K562 (cell line): ENCODE results near the gene POGLUT2. TPM values are rescaled to one million over a fixed set of nuclear protein-coding genes. Genes with fewer than 3 reads are reported as not detected.

Source experiments
- C11orf30 ChIP-seq: fragments of 450-650 bp; IDR thresholded peaks from 2 replicates; pipeline ENCODE4 v1.6.1; 2016; ENCODE audit warnings: low read depth, mild to moderate bottlenecking
- CHD2 ChIP-seq: IDR thresholded peaks from 2 replicates; pipeline ENCODE4 v1.6.1; 2011; ENCODE audit warnings: low read depth, low read length
- CTBP1 ChIP-seq: fragments of 450-650 bp; IDR thresholded peaks from 2 replicates; pipeline ENCODE4 v1.6.1; 2016; ENCODE audit warnings: borderline replicate concordance
- ELF1 ChIP-seq: fragments of 200-800 bp; sonication (Bioruptor generic); IDR thresholded peaks from 2 replicates; pipeline ENCODE4 v1.6.1; 2016; ENCODE audit warnings: missing genetic modification characterization, missing compliant biosample characterization
- MBD2 ChIP-seq: sonication (generic); IDR thresholded peaks from 2 replicates; pipeline ENCODE4 v1.6.1; 2016; ENCODE audit warnings: low read depth, borderline replicate concordance
- MIER1 ChIP-seq: fragments of 450-650 bp; IDR thresholded peaks from 2 replicates; pipeline ENCODE4 v1.6.1; 2016; ENCODE audit warnings: antibody characterized with exemption, mild to moderate bottlenecking, low read depth
- NCOA4 ChIP-seq: fragments of 450-650 bp; IDR thresholded peaks from 2 replicates; pipeline ENCODE4 v1.6.1; 2018; ENCODE audit warnings: mild to moderate bottlenecking; ENCODE audit not compliant: partially characterized antibody
- NELFE ChIP-seq: IDR thresholded peaks from 2 replicates; pipeline ENCODE4 v1.6.1; 2011; ENCODE audit warnings: mild to moderate bottlenecking; ENCODE audit not compliant: insufficient read depth, insufficient read length
- PHF8 ChIP-seq: fragments of 200-600 bp; sonication (generic); IDR thresholded peaks from 2 replicates; pipeline ENCODE4 v1.6.1; 2012; ENCODE audit warnings: mixed run types, mild to moderate bottlenecking, inconsistent platforms, low read length, moderate library complexity, borderline replicate concordance
- PTBP1 ChIP-seq: fragments of 200-400 bp; formaldehyde crosslinking; IDR thresholded peaks from 2 replicates; pipeline ENCODE4 v1.6.1; 2017; ENCODE audit warnings: low read depth, low read length
- RCOR1 ChIP-seq, 2 experiments: IDR thresholded peaks; 2 replicates each; pipeline ENCODE4 v1.6.1; 2012; ENCODE audit warnings: low read depth in 2 of 2, low read length in 2 of 2, borderline replicate concordance in 1 of 2, improper control_type of control experiment in 1 of 2
- SIRT6 ChIP-seq: IDR thresholded peaks from one replicate; pipeline ENCODE4 v1.6.1; 2012; ENCODE audit warnings: low read depth, mild to moderate bottlenecking, control low read depth, inconsistent platforms, low read length, moderate library complexity
- SMARCE1 ChIP-seq: fragments of 450-650 bp; IDR thresholded peaks from 2 replicates; pipeline ENCODE4 v1.7.1; 2016; ENCODE audit warnings: mild to moderate bottlenecking
- TAF15 ChIP-seq: fragments of 200-400 bp; formaldehyde crosslinking; IDR thresholded peaks from 2 replicates; pipeline ENCODE4 v1.6.1; 2017; ENCODE audit warnings: mild to moderate bottlenecking, low read depth, low read length, moderate library complexity
- TAF7 ChIP-seq: fragments of 450-650 bp; IDR thresholded peaks from 2 replicates; pipeline ENCODE4 v1.6.1; 2016; ENCODE audit warnings: missing genetic modification characterization, missing compliant biosample characterization
- ZNF121 ChIP-seq: sonication (generic); formaldehyde crosslinking; conservative IDR thresholded peaks from 2 replicates; pipeline ENCODE4 v1.8.0; 2022; ENCODE audit warnings: missing genetic modification reagents
- polyA plus RNA-seq, 8 experiments: library from polyadenylated mRNA; depleted of rRNA in 4 of 8; stranded (reverse) in 5 of 8; unstranded in 3 of 8; fragments of >200 nt; fragmentation: Nextera tagmentation in 2 of 8; fragmentation: Illumina TruSeq in 1 of 8; extraction: Ambion mirVana in 2 of 8; extraction: Trizol in 1 of 8; gene quantifications; 2 replicates each; pipeline versions ENCODE4 v1.2.1 to v1.2.3, GENCODE V29; 2011 to 2014; ENCODE audit warnings: inconsistent platforms in 1 of 8, missing spikeins in 1 of 8
- total RNA-seq, 7 experiments: library from RNA; depleted of rRNA in 6 of 7; stranded (reverse); fragments of >200 nt in 6 of 7; fragmentation: Illumina TruSeq in 2 of 7; extraction: Trizol in 2 of 7; gene quantifications; 2 replicates each; pipeline versions ENCODE4 v1.2.1 to v1.2.3, GENCODE V29; 2011 to 2021; ENCODE audit warnings: low replicate concordance in 1 of 7
- TF ChIP-seq, protein P1 (sequence below), 2 experiments: fragments of 150-350 bp in 1 of 2; IDR thresholded peaks; 2 replicates each; pipeline ENCODE4 v1.6.1; 2012 to 2016; ENCODE audit warnings: low read depth in 2 of 2, low read length in 2 of 2, mild to moderate bottlenecking in 1 of 2, moderate library complexity in 1 of 2
- TF ChIP-seq, protein P2 (sequence below): fragments of 250-450 bp; sonication (Bioruptor Pico); IDR thresholded peaks from 2 replicates; pipeline ENCODE4 v1.4.0; 2020; ENCODE audit warnings: mild to moderate bottlenecking, moderate library complexity
- TF ChIP-seq, protein P3 (sequence below): sonication (generic); formaldehyde crosslinking; IDR thresholded peaks from 2 replicates; pipeline ENCODE4 v1.8.0; 2022; ENCODE audit warnings: mild to moderate bottlenecking, low read depth, missing genetic modification reagents
- TF ChIP-seq, protein P4 (sequence below), 2 experiments: IDR thresholded peaks; 2 replicates each; pipeline ENCODE4 v1.6.1; 2011; ENCODE audit warnings: borderline replicate concordance in 1 of 2, control low read depth in 1 of 2, low read depth in 1 of 2, low read length in 1 of 2, mild to moderate bottlenecking in 1 of 2, mixed read lengths in 1 of 2, moderate library complexity in 1 of 2; ENCODE audit not compliant: insufficient read depth in 1 of 2, insufficient read length in 1 of 2, poor library complexity in 1 of 2, severe bottlenecking in 1 of 2; ENCODE audit errors: extremely low read depth in 1 of 2

POGLUT2 gene
- total and polyA plus RNA-seq, 9 of the 15 experiments (the other 6 are each of a cell fraction or from before 2014, with no cell fraction given), result 3.8 to 11.8 (median 10.8) TPM

DNA sequence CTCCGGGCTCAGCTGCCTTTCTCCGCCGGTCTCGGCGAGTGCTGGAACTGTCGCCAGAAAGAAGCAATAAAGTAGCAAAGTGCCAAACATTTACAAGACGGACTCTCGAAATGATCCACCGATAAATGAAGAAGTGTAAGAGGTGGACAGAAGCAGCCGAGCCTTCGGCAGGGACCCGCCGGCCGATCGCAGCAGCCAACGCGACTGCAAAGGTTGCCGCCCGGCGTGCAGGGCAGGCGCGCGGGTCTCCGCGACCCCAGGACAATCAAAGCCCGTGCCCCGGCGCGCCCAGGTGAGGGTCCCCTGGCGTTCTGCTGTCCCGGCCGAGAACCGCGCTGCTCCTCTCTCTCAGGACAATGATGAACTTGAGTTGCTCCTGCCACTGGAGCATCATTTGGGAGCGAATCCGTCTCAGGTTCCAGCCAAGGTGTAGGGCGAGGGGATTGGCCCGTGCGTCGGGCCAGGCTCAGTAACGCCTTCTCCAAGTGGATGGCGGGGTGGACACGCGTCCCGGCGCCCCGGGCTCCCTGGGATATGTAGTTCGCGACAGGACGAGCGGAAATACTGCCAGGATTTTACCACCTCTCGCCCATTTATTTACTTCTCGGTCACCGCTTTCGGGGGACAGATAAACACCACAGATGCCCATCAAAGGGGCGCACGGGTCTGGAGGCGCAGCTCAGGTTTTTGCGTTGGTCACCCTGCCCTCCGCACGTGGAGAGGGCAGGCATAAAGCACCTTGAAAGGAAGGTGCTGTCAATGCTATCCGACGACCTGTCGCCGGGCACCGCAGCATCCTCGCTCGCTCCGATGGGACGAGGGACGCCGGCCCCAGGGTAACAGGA is at the start of gene POGLUT2, which contains the start of gene BIVM (continued):
- TF ChIP-seq, protein P1, sequence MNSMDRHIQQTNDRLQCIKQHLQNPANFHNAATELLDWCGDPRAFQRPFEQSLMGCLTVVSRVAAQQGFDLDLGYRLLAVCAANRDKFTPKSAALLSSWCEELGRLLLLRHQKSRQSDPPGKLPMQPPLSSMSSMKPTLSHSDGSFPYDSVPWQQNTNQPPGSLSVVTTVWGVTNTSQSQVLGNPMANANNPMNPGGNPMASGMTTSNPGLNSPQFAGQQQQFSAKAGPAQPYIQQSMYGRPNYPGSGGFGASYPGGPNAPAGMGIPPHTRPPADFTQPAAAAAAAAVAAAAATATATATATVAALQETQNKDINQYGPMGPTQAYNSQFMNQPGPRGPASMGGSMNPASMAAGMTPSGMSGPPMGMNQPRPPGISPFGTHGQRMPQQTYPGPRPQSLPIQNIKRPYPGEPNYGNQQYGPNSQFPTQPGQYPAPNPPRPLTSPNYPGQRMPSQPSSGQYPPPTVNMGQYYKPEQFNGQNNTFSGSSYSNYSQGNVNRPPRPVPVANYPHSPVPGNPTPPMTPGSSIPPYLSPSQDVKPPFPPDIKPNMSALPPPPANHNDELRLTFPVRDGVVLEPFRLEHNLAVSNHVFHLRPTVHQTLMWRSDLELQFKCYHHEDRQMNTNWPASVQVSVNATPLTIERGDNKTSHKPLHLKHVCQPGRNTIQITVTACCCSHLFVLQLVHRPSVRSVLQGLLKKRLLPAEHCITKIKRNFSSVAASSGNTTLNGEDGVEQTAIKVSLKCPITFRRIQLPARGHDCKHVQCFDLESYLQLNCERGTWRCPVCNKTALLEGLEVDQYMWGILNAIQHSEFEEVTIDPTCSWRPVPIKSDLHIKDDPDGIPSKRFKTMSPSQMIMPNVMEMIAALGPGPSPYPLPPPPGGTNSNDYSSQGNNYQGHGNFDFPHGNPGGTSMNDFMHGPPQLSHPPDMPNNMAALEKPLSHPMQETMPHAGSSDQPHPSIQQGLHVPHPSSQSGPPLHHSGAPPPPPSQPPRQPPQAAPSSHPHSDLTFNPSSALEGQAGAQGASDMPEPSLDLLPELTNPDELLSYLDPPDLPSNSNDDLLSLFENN (IDR thresholded peaks at IDR 0.05; ENCODE audit: low read depth in 2 of 2, low read length in 2 of 2), result no peak
- TF ChIP-seq ZNF121 (no peak), NELFE (no peak), SIRT6 (no peak), MBD2 (peak; percentile 99), TAF7 (tag) (no peak), PTBP1 (no peak), CHD2 (peak; percentile 69; the same call in 1 of the 2 replicates), SMARCE1 (no peak), CTBP1 (peak; percentile 95), C11orf30 (no peak), ELF1 (tag) (peak; percentile 54; the same call in 1 of the 2 replicates), RCOR1 (IDR thresholded peaks at IDR 0.05; ENCODE audit: borderline replicate concordance in 1 of 2, low read depth in 2 of 2, low read length in 2 of 2) (peak in 1 of 2 experiments; percentile 67; a peak in 1 of 4 replicates), MIER1 (no peak), TAF15 (no peak), PHF8 (peak; percentile 42; the same call in 1 of the 2 replicates), NCOA4 (no peak)
- TF ChIP-seq, protein P2, sequence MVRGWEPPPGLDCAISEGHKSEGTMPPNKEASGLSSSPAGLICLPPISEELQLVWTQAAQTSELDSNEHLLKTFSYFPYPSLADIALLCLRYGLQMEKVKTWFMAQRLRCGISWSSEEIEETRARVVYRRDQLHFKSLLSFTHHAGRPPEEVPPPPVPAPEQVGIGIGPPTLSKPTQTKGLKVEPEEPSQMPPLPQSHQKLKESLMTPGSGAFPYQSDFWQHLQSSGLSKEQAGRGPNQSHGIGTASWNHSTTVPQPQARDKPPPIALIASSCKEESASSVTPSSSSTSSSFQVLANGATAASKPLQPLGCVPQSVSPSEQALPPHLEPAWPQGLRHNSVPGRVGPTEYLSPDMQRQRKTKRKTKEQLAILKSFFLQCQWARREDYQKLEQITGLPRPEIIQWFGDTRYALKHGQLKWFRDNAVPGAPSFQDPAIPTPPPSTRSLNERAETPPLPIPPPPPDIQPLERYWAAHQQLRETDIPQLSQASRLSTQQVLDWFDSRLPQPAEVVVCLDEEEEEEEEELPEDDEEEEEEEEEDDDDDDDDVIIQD (CRISPR knock-in tag), result no peak
- TF ChIP-seq, protein P3, sequence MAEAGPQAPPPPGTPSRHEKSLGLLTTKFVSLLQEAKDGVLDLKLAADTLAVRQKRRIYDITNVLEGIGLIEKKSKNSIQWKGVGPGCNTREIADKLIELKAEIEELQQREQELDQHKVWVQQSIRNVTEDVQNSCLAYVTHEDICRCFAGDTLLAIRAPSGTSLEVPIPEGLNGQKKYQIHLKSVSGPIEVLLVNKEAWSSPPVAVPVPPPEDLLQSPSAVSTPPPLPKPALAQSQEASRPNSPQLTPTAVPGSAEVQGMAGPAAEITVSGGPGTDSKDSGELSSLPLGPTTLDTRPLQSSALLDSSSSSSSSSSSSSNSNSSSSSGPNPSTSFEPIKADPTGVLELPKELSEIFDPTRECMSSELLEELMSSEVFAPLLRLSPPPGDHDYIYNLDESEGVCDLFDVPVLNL (CRISPR knock-in tag), result no peak
- TF ChIP-seq, protein P4, sequence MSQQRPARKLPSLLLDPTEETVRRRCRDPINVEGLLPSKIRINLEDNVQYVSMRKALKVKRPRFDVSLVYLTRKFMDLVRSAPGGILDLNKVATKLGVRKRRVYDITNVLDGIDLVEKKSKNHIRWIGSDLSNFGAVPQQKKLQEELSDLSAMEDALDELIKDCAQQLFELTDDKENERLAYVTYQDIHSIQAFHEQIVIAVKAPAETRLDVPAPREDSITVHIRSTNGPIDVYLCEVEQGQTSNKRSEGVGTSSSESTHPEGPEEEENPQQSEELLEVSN (IDR thresholded peaks at IDR 0.05; ENCODE audit: borderline replicate concordance in 1 of 2, extremely low read depth in 1 of 2, insufficient read depth in 1 of 2, insufficient read length in 1 of 2, low read depth in 1 of 2, low read length in 1 of 2, poor library complexity in 1 of 2, severe bottlenecking in 1 of 2), result peak in 1 of 2 experiments; percentile 9
